GM23338 (cell line): ENCODE results near the gene MUC5AC. TPM values are rescaled to one million over a fixed set of nuclear protein-coding genes. Genes with fewer than 3 reads are reported as not detected.

Experiments used
- CTCF ChIP-seq, 2 experiments: fragments of 200-600 bp in 1 of 2; sonication (generic) in 1 of 2; conservative IDR thresholded peaks; 2 replicates each; pipeline versions ENCODE4 v1.5.1 to v1.6.1; 2016 to 2017; ENCODE audit warnings: antibody characterized with exemption in 2 of 2, low read depth in 2 of 2, mild to moderate bottlenecking in 2 of 2, moderate library complexity in 1 of 2
- EZH2 ChIP-seq: fragments of 200-600 bp; sonication (generic); IDR thresholded peaks from one replicate; pipeline ENCODE4 v1.8.0; 2017; ENCODE audit warnings: antibody characterized with exemption, mild to moderate bottlenecking, low read depth; ENCODE audit not compliant: unreplicated experiment
- NANOG ChIP-seq: IDR thresholded peaks from 2 replicates; pipeline ENCODE4 v1.6.1; 2016; ENCODE audit warnings: antibody characterized with exemption, borderline replicate concordance
- POLR2AphosphoS5 ChIP-seq: IDR thresholded peaks from 2 replicates; pipeline ENCODE4 v1.6.1; 2016; ENCODE audit warnings: antibody characterized with exemption, low read depth
- STAT1 ChIP-seq: IDR thresholded peaks from one replicate; pipeline ENCODE4 v1.6.1; 2016; ENCODE audit warnings: antibody characterized with exemption; ENCODE audit not compliant: unreplicated experiment
- ZNF114 ChIP-seq: fragments of 250-450 bp; sonication (Bioruptor Pico); IDR thresholded peaks from 2 replicates; pipeline ENCODE4 v1.5.0; 2020; ENCODE audit warnings: mild to moderate bottlenecking, moderate library complexity
- ZNF331 ChIP-seq: fragments of 250-450 bp; sonication (Bioruptor Pico); IDR thresholded peaks from 2 replicates; pipeline ENCODE4 v1.5.0; 2020; ENCODE audit warnings: low read depth, mild to moderate bottlenecking, moderate library complexity
- ZNF462 ChIP-seq: fragments of 250-450 bp; sonication (Bioruptor Pico); IDR thresholded peaks from 2 replicates; pipeline ENCODE4 v1.5.0; 2020; ENCODE audit warnings: mild to moderate bottlenecking, moderate library complexity
- polyA plus RNA-seq: library from polyadenylated mRNA; unstranded; fragments of >200 nt; fragmentation: Nextera tagmentation; extraction: Ambion mirVana; gene quantifications from 2 replicates; pipeline ENCODE4 v1.2.1, GENCODE V29; 2016
- total RNA-seq: library from RNA; depleted of rRNA; stranded (reverse); fragments of >200 nt; shearing (Covaris generic); gene quantifications from 2 replicates; pipeline ENCODE4 v1.2.3, GENCODE V29; 2014

The MUC5AC gene
- total and polyA plus RNA-seq, 2 experiments from 2014 or later, result not detected

- TF ChIP-seq ZNF462 (CRISPR knock-in tag), result no peak
- no peak for TF ChIP-seq ZNF114 (CRISPR knock-in tag)
- no peak for TF ChIP-seq CTCF (conservative IDR thresholded peaks at IDR 0.05; ENCODE audit: low read depth in 2 of 2)
- TF ChIP-seq EZH2, result no peak
- no peak for TF ChIP-seq NANOG
- no peak for TF ChIP-seq STAT1
- TF ChIP-seq ZNF331, result no peak
- no peak for TF ChIP-seq POLR2AphosphoS5
These were observed 41.5 kb downstream of the MUC5AC start (continued) for GRCh38 chr11:1199241-1199750.
